Neural crest cell (in vitro differentiated cells): ENCODE measurements around the gene ALPG. TPM values are rescaled to one million over a fixed set of nuclear protein-coding genes. Genes with fewer than 3 reads are reported as not detected.
A peak's percentile ranks its signal among the peaks of the same experiment; 100 is the strongest.
"Not testable (repeated sequence)": the region's sequence is repeated elsewhere in the genome, so short reads cannot be mapped to it uniquely, and the experiment has no call there.

Experiments
- DNase-seq: peaks from one replicate; pipeline ENCODE4 v3.0.0; 2021; ENCODE audit warnings: low read depth, mixed read lengths, low spot score
- H3K27ac Mint-ChIP-seq: one replicate; pipeline ENCODE4 v1.8.0; 2021; ENCODE audit warnings: mild to moderate bottlenecking, mixed read lengths; ENCODE audit not compliant: unreplicated experiment
- H3K27me3 Mint-ChIP-seq: 2 replicates; pipeline ENCODE4 v1.8.0; 2021; ENCODE audit warnings: low read depth, mild to moderate bottlenecking, mixed read lengths
- H3K36me3 Mint-ChIP-seq: 2 replicates; pipeline ENCODE4 v1.8.0; 2021; ENCODE audit warnings: low read depth, mild to moderate bottlenecking, mixed read lengths
- H3K4me1 Mint-ChIP-seq: 2 replicates; pipeline ENCODE4 v1.8.0; 2021; ENCODE audit warnings: mixed read lengths
- H3K4me3 Mint-ChIP-seq: one replicate; pipeline ENCODE4 v1.8.0; 2021; ENCODE audit warnings: mild to moderate bottlenecking, mixed read lengths
- H3K9me3 Mint-ChIP-seq: 2 replicates; pipeline ENCODE4 v1.8.0; 2021; ENCODE audit warnings: mixed read lengths
- total RNA-seq: library from RNA; stranded (reverse); gene quantifications from 2 replicates; pipeline ENCODE4 v1.2.1, GENCODE V29; 2021
- TF ChIP-seq, protein P1 (sequence below): fragments of 200-600 bp; sonication (generic); conservative IDR thresholded peaks from 2 replicates; pipeline ENCODE4 v1.5.0; 2021; ENCODE audit warnings: antibody characterized with exemption, mild to moderate bottlenecking

ALPG gene
- total RNA-seq, 1 donor from 2014 or later, result not detected

DNA sequence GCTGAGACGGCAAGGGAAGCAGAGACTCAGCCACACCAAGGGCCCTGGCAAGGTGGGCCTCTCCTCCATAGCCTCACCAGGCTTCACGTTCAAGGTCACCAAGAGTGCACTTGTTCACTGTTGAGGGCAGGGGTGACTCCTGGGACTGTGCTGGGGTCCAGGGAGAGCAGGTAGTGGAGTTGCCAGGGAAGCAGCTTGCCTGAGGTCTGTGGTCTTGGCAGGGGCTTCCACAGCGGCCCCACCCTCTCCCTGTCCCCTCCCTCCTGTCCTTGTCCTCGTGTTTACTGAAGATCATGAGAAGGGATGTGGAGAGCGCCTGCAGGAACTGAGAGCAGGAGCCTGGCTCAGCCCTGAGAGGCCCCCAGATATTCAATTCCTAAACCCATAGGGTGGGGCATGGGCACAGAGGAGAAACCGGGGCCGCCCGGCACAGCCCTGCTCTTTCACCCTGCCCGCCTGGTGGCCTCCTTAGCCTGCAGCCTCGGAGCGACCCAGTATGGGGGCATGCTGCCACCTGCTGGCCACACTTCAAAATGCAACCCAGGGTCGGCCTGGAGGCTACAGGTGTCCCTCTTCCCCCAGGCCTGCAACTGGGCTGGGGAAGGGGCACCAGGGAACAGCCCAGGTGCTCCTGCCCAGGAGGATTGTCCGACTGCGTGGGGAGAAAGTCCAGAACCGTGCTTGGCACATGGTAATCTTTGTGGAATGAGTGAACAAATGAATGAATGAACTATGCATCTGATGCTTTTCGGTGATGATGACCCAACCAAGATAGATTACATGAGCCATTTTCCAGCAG lies 33.8 kb downstream of the ALPG start:
- not testable (repeated sequence) for H3K36me3 Mint-ChIP-seq, H3K4me3 Mint-ChIP-seq, H3K27ac Mint-ChIP-seq, H3K4me1 Mint-ChIP-seq, H3K9me3 Mint-ChIP-seq, H3K27me3 Mint-ChIP-seq
- peak; percentile 97 for DNase-seq
- TF ChIP-seq, protein P1, sequence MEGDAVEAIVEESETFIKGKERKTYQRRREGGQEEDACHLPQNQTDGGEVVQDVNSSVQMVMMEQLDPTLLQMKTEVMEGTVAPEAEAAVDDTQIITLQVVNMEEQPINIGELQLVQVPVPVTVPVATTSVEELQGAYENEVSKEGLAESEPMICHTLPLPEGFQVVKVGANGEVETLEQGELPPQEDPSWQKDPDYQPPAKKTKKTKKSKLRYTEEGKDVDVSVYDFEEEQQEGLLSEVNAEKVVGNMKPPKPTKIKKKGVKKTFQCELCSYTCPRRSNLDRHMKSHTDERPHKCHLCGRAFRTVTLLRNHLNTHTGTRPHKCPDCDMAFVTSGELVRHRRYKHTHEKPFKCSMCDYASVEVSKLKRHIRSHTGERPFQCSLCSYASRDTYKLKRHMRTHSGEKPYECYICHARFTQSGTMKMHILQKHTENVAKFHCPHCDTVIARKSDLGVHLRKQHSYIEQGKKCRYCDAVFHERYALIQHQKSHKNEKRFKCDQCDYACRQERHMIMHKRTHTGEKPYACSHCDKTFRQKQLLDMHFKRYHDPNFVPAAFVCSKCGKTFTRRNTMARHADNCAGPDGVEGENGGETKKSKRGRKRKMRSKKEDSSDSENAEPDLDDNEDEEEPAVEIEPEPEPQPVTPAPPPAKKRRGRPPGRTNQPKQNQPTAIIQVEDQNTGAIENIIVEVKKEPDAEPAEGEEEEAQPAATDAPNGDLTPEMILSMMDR, result peak; percentile 88

DNA sequence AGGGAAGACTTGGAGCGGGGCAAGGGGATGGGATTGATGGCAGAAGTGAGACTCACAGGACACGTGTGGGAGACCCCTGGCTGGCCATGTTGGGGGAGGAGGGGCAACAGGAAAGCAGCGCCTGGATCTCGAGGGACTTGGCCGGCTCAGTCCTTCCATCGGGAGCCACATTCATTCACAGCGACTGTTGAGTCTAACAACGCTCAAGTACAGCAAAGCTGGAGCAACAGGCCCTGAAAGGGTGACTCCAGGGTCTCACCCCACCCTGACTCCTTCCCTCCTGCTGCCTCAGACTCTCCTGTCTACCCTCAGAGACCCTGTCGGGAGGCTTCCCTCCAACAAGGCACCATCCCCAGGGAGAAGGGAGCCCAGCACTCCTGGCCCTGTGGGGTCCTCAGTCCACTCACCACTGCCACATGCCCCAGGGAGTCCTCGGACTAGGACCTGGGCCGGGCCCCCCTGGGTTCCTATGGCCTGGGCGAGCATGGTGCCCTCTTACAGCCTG lies 34.6 kb downstream of the ALPG start:
- Mint-ChIP-seq H3K27me3 (no peaks in the 10 kb centered on the region), H3K9me3 (no peaks in the 10 kb centered on the region), H3K36me3 (no peaks in the 10 kb centered on the region), H3K4me1 (no peaks in the 10 kb centered on the region), H3K4me3 (no peak overlapping the region), H3K27ac (no peak overlapping the region)
- TF ChIP-seq, protein P1, result no peak
- no peak for DNase-seq

DNA sequence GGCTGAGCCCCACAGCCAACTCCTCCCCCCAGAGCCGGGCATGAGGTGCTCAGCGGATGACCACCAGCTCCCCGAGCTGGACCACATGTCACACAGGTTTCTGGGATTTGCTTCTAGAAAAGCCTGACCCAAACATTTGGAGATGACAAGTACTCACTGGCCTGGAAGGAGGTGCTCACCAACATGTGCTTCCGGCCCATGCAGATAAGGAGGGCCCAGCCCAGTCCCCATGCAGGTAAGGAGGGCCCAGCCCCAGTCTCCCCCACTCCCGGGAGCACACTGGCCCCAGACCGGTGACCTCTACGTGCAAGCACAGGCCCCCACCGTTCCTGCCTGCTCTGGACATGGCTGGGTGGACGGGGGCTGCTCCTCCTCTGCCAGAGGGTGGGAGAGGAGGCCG lies 35.3 kb downstream of the ALPG start:
- H3K4me3 Mint-ChIP-seq, result not testable (repeated sequence)

DNA sequence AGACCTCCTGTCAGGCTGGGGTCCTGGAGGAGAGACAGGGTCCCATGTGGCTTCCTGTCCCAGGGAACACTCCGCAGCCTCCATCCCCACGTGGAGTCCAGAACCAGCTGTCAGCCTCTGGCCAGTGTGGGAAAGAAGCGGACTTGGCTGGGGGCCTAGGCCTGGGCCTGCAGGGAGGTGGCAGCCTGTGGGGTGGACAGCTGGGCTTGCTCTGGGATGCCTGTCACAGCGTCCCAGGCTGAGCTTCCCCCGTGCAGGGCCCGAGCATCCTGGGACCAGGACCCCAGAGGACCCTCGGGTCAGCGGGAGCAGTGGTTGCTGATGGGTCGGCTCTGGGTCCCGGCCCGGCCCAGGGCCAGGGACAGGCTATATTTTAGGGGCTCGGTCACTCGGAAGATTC lies 35.8 kb downstream of the ALPG start:
- H3K4me1 Mint-ChIP-seq, H3K4me3 Mint-ChIP-seq, DNase-seq, H3K36me3 Mint-ChIP-seq, H3K27ac Mint-ChIP-seq, H3K27me3 Mint-ChIP-seq, H3K9me3 Mint-ChIP-seq: not testable (repeated sequence)

More for the DNA sequence above, 35.3 kb downstream of the ALPG start:
- not testable (repeated sequence) for H3K27ac Mint-ChIP-seq, H3K4me1 Mint-ChIP-seq, H3K36me3 Mint-ChIP-seq, DNase-seq, H3K27me3 Mint-ChIP-seq, H3K9me3 Mint-ChIP-seq

DNA sequence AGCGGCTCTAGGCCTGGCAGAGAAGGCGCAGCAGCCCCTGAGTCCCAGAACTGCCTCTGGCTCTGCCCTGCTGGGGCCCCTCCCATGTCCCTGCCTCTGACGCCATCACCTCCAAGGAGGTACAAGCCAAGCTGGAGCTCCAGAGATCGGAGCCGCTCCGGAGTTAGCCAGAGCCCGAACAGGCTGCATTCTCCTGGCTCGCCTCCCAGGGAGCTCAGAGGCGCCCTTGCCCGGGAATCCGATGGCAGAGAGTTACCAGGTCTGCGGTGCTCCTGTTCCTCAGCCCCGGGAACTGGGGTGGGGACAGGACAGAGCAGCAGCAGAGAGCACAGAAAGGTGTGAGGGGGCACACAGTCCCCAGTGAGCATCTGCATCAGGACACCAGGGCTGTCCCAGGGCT lies 36.4 kb downstream of the ALPG start:
- peaks cover 14% of the 10 kb centered on the region for H3K4me1 Mint-ChIP-seq
- H3K27ac Mint-ChIP-seq, H3K9me3 Mint-ChIP-seq, H3K36me3 Mint-ChIP-seq, H3K4me3 Mint-ChIP-seq, DNase-seq, H3K27me3 Mint-ChIP-seq: not testable (repeated sequence)

DNA sequence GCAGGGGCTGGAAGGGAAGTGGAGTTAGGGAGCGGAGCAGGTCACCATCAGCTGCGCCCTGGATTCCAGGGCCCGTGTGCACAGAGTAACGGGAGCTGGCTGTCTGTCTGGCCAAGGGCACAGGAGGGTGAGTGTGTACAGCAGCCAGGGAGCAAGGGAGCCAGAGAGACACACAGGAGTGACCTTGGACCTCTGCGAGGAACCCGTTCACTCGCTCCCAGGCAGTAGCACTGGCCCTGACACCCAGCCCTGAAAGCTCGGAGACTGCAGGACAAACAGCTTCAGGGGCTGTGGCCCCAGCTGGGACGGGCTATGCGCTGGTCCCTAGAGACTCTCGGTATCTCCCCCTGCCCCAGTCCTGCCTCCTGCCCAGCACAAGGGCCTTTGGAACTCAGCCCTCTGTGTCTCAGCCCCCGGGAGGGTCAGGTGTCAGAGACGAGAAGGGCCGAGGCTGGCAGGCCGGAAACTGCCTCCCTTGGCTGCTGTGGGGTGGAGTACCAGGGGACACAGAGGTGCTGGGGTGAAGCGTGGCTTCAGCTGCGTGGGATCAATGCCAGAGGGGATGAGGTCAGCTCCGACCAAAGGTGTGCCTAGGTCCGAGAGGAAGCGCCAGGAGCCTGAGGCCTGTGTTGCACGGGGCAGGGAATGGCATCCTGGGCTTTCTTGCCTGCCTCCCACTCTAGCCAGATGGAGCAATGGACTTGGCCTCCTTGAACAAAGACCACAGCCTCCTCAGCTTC lies 37.2 kb downstream of the ALPG start:
- not testable (repeated sequence) for DNase-seq, H3K9me3 Mint-ChIP-seq, H3K4me3 Mint-ChIP-seq, H3K27me3 Mint-ChIP-seq, H3K36me3 Mint-ChIP-seq
- H3K4me1 Mint-ChIP-seq, result peaks cover 19% of the 10 kb centered on the region
- peak overlapping the region; percentile 19 for H3K27ac Mint-ChIP-seq

DNA sequence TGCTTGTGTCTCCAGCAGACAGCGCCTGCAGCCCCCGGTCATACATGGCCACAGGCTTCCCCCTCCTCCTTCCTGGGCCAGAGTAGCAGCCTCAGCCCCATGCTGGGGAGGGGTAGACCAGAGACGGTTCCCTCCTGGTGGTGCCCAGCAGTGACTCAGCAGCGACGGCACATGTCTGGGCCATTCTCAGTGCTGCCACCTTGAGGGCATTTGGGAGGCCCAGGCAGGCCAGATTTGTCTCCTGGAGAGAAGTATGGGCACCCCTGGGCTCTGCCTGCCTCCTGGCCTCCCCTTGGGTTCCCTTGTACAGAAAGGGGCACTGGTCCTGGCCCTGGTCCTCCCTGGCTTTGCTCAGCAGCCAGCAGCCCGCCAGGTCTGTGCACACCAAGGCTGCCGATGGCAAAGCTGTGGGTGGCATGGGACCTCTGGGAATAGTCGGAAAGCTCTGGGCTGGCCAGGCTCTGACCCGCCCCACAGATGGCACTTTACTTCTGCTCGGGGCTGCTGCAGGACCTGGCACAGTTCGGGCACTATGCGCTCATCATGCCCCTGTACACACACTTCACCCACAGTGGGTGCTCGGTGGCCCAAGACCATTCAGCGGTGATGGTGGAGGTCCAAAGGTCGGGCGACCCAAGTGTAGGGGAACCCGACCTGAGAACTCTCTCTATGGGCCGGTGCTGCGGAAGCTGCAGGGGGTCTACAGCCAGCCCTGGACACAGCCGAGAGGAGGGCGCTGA lies 37.9 kb downstream of the ALPG start:
- Mint-ChIP-seq H3K4me1 (peaks cover 19% of the 10 kb centered on the region), H3K4me3 (no peak overlapping the region), H3K36me3 (no peaks in the 10 kb centered on the region), H3K27me3 (no peaks in the 10 kb centered on the region), H3K27ac (peak overlapping the region; percentile 19), H3K9me3 (no peaks in the 10 kb centered on the region)
- TF ChIP-seq, protein P1, result peak; percentile 67
- DNase-seq, result peak; percentile 65

DNA sequence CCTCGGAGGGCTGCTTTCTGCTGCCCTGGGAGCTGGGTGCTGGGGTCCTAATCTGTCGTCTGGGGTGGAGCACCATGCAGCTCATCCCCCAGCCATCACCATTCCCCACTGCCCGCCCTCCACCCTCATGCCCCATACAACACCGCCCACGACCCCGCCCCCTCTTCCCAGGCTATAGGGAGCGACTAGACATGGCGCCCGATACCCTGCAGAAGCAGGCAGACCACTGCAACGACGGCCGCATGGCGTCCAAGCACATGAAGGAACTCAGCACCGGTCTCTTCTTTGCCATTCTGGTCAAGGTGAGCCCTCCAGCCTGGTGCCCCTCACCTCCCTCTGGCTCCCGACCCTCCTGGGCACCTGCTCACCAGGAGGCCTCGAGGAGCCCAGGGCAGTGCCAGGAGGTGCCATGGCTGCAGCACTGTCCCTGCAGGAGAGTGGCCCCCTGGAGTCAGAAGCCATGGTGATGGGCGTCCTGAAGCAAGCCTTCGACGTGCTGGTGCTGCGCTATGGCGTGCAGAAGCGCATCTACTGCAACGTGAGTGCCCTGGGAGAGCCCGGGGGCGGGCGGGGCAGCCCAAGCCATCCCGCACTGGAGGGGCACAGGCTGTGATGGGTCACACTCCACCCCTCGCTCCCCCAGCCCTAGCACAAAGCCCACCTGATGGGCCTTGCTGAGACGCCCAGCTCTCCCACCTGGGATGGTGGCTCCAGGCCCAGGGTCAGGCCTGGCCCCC lies 38.7 kb downstream of the ALPG start:
- not testable (repeated sequence) for H3K27ac Mint-ChIP-seq, H3K4me3 Mint-ChIP-seq, DNase-seq, H3K27me3 Mint-ChIP-seq, H3K36me3 Mint-ChIP-seq, H3K9me3 Mint-ChIP-seq
- peaks cover 21% of the 10 kb centered on the region for H3K4me1 Mint-ChIP-seq
